ENCODE measurements around the gene PLIN3.
"Not testable (repeated sequence)": the region's sequence is repeated elsewhere in the genome, so short reads cannot be mapped to it uniquely, and the experiment has no call there.

- not testable (repeated sequence) for TF ChIP-seq CTCF (conservative IDR thresholded peaks at IDR 0.05); EZH2 (IDR thresholded peaks at IDR 0.05; ENCODE audit: low read depth)
Observed at GRCh38 chr19:4892962-4893361, 25.5 kb upstream of the PLIN3 start.
